Endometrial microvascular endothelial cells (primary cell): ENCODE data around the gene FUCA1. TPM values are rescaled to one million over a fixed set of nuclear protein-coding genes. Genes with fewer than 3 reads are reported as not detected.
"Not testable (repeated sequence)": the region's sequence is repeated elsewhere in the genome, so short reads cannot be mapped to it uniquely, and the experiment has no call there.

Experiments
- in situ Hi-C: cut with HindIII; loops from 2 replicates; pipeline ENCODE4 v1.10.0; 2017; ENCODE audit warnings: low sequenced_read_pairs, low pct_unique_long_range_greater_than_20kb; ENCODE audit errors: inconsistent ontology term
- total RNA-seq: library from RNA; depleted of rRNA; stranded (reverse); fragments of >200 nt; gene quantifications from one replicate; pipeline ENCODE4 v1.2.3, GENCODE V29; 2015; ENCODE audit errors: inconsistent ontology term

The FUCA1 gene
- total RNA-seq, 1 donor from 2014 or later = 9.7 TPM

GRCh38 chr1:23848673-23849616, 19.1 kb downstream of the FUCA1 start:
- in situ Hi-C loops = no loop called here

DNA sequence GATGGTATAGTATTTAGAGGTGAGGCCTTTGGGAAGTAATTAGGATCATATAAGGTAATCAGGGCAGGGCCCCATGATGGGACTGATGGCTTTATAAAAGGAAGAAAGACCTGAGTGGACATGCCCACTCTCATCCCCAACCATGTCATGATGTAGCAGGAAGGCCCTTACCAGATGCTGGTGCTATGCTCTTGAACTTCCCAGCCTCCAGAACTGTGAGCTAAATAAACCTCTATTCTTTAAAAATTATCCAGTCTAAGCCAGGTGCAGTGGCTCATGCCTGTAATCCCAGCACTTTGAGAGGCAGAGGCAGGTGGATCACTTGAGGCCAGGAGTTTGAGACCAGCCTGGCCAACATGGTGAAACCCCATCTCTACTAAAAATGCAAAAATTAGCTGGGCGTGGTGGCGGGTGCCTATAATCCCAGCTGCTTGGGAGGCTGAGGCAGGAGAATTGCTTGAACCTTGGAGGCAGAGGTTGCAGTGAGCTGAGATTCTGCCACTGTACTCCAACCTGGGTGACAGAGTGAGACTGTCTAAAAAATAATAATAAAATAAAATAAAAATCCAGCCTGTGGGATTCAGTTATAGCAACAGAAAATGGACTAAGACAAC, 20.5 kb downstream of the FUCA1 start:
- in situ Hi-C loops = not testable (repeated sequence)

DNA sequence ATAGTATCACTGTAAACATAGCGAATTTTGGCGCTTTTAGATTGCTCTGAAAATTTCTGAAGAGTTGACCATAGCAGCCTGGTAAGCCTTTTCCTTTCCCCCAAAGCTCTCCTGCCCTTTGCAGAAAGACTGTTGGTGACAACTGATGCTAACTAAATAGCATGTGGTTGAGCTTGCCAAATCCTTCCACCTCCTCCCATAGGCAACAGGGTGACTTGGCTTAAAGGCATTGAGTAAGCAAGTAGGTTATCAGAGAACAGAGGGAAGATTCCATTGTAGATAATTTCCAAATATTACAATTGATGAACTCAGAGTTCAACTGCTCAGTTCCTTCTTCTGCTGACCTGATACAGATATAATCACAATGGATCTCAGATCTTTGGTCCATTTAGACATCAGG, 22.9 kb downstream of the FUCA1 start:
- in situ Hi-C loops = no loop called here

GRCh38 chr1:23843644-23844043, 24.4 kb downstream of the FUCA1 start:
- in situ Hi-C loops = no loop called here

DNA sequence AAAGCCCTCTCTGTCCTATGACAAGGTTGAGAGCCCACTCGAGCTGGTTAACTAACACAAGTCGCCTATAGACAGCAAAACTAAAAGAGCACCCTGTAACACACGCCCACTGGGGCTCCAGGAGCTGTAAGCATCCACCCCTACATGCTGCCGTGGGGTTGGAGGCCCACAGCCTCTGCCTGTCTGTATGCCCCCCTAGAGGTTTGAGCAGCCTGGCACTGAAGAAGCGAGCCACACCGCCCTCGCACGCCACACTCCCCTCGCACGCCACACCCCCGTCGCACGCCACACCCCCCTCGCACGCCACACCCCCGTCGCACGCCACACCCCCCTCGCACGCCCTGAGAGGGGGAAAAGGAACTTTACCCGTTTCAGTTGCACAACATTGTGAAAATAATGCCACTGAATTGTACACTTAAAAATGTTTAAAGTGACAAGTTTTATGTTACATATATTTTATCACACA, 29.7 kb downstream of the FUCA1 start:
- in situ Hi-C loops = no loop called here

DNA sequence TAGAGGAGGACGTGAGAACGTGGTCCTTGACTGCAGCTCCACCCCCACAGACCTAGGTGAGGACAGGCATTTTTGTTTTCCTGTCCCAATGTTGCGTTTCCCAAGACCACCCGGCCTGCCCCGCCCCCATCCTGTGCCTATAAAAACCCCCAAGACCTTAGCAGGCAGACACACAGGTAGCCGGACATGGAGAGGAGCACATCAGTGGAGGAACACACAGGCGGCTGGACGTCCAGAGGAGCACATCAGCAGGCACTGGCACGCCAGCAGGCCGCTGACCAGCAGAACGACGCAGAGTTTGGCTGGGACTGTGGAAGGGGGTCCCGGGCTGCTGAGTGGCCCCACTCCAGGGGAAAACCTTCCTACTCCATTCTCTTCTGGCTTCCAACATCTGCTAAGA, 30.2 kb downstream of the FUCA1 start:
- in situ Hi-C loops = no loop called here

GRCh38 chr1:23836037-23836436, 32.1 kb downstream of the FUCA1 start:
- in situ Hi-C loops = no loop called here

DNA sequence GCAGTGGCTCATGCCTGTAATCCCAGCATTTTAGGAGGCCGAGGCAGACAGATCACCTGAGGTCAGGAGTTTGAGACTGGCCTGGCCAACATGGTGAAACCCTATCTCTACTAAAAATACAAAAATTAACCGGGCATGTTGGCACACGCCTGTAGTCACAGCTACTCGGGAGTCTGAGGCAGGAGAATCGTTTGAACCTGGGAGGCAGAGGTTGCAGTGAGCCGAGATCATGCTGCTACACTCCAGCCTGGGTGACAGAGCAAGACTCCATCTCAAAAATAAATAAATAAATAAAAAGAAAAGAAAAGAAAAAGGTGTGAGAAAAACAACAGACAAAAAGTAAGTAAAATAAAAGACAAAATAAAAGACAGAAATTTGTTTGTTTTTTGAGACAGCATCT, 33.9 kb downstream of the FUCA1 start:
- in situ Hi-C loops = not testable (repeated sequence)

DNA sequence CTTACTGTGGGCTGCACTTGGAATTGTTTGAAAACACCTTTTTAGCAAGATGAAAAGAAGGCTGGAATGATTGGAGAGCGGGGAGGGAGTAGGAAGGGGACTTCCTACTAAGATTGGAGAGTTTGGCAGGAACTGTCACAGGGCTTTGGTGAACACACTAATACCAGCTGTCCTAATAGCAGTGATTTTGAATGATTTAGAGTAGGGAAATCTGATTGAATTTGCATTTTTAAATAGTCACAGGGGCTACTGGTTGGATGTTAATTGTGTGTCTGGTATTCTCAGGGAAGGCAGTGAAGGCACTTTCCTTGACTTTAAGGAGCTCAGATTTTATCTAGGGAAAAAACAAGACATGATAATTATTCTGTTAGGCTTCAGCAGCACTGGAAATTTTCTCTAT, 40.4 kb downstream of the FUCA1 start:
- in situ Hi-C loops = no loop called here

- in situ Hi-C loops = not testable (repeated sequence)
Observed at GRCh38 chr1:23826590-23826989, 41.5 kb downstream of the FUCA1 start.

GRCh38 chr1:23825762-23826522, 42.1 kb downstream of the FUCA1 start:
- in situ Hi-C loops = no loop called here

GRCh38 chr1:23825076-23825761, 42.9 kb downstream of the FUCA1 start, which contains the start of gene HMGCL:
HMGCL (minus strand) TSS chr1:23825429; CDS start chr1:23825415, 14 bp downstream.
- in situ Hi-C loops = no loop called here

- in situ Hi-C loops = no loop called here
Observed at GRCh38 chr1:23824711-23825075, 43.4 kb downstream of the FUCA1 start.

DNA sequence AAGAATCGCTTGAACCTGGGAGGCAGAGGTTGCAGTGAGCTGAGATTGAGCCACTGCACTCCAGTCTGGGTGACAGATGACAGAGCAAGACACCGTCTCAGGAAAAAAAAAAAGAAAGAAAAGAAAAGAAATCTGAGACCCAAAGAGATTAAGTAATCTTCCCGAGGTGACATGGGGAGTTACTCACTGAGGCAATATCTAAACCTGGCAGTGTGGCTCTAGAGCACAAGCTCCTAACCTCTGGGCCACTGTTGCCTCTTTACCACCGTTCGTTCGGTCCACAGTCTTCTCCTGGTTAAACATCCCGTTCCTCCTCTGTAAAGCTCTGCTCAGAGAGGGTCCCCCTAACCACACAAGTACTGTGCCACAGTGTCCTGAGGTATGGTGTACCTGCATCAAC, 44.3 kb downstream of the FUCA1 start:
- in situ Hi-C loops = no loop called here

- in situ Hi-C loops = no loop called here
Observed at GRCh38 chr1:23817633-23818032, 50.5 kb downstream of the FUCA1 start.

- in situ Hi-C loops = no loop called here
Observed at GRCh38 chr1:23816906-23817305, 51.2 kb downstream of the FUCA1 start.

DNA sequence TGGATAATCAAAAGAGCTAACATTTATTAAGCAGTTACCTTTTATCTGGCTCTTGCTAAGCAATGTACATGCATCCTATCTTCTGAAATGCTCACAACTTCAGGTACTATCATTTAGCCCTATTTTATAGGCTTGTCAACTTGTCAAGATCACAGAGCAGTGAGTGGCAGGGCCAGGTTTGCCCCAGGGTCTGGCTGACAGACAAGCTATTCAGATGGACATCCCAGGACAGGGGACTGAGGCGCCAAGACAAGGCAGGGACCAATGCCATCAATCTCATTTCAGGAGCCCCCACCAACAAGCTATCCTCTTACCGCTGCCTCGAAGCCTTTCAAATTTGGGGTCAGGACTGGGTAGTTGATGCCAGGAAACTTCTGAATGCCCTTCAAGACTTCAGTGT, 51.7 kb downstream of the FUCA1 start:
- in situ Hi-C loops = no loop called here

DNA sequence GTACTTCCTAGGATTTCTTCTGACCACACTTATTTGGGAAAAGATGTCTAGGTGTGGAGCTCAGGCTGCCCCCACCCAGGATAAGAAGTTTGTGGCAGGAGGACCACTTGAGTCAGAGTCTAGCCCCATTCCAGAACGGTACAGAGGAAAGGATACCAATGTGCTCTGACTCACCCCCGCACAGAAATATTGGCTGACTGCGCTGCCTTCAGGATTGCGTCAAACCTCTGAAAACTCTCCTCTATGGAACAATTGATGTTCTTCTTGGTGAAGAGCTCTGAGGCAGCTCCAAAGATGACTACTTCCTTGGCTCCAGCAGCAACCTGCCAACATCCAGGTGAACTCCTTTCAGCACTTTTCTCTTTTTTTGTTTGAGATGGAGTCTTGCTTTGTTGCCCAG, 54.1 kb downstream of the FUCA1 start:
- in situ Hi-C loops = no loop called here
